ENCODE results near the gene POM121L2. TPM values are rescaled to one million over a fixed set of nuclear protein-coding genes. Genes with fewer than 3 reads are reported as not detected.

The POM121L2 gene
- polyA plus RNA-seq (2013, experiment 1 of 2; ENCODE audit: insufficient read length) = not detected
- polyA plus RNA-seq (2013, experiment 2 of 2; ENCODE audit: insufficient read length) = not detected

GRCh38 chr6:27312146-27312949, at the start of gene POM121L2:
Gene POM121L2, minus strand, starts transcription at chr6:27312273. Its CDS starts 103 bp downstream, at chr6:27312170.
- peak; percentile 32 for DNase-seq

GRCh38 chr6:27359231-27359630, 47.2 kb upstream of the POM121L2 start:
- DNase-seq = no peak

- no peak for DNase-seq
These were observed 46.7 kb upstream of the POM121L2 start for GRCh38 chr6:27358786-27359185.

GRCh38 chr6:27352850-27353249, 40.8 kb upstream of the POM121L2 start:
- DNase-seq = no peak

- no peak for DNase-seq
These were observed 22.1 kb upstream of the POM121L2 start for GRCh38 chr6:27334141-27334540.

GRCh38 chr6:27333642-27334040, 21.6 kb upstream of the POM121L2 start:
- DNase-seq = no peak

- DNase-seq = peak; percentile 61
These were observed 20.9 kb upstream of the POM121L2 start for GRCh38 chr6:27332692-27333641.

GRCh38 chr6:27327023-27327738, 15.1 kb upstream of the POM121L2 start:
- DNase-seq = no peak

GRCh38 chr6:27321901-27322300, 9.8 kb upstream of the POM121L2 start:
- DNase-seq = no peak

GRCh38 chr6:27321370-27321769, 9.3 kb upstream of the POM121L2 start:
- no peak for DNase-seq

GRCh38 chr6:27318973-27319372, 6.9 kb upstream of the POM121L2 start:
- DNase-seq = no peak

- no peak for DNase-seq
These were observed 2.0 kb upstream of the POM121L2 start for GRCh38 chr6:27314046-27314445.

- no peak for DNase-seq
These were observed 838 bp upstream of the POM121L2 start for GRCh38 chr6:27312950-27313271.

- no peak for DNase-seq
These were observed 297 bp downstream of the POM121L2 start for GRCh38 chr6:27311806-27312145.

- no peak for DNase-seq
These were observed 8.3 kb downstream of the POM121L2 start for GRCh38 chr6:27303613-27304272.

GRCh38 chr6:27297857-27298730, 14.0 kb downstream of the POM121L2 start:
- DNase-seq = peak; percentile 66

- DNase-seq = no peak
These were observed 14.6 kb downstream of the POM121L2 start for GRCh38 chr6:27297484-27297856.

- peak; percentile 45 for DNase-seq
These were observed 15.8 kb downstream of the POM121L2 start for GRCh38 chr6:27296106-27296783.

GRCh38 chr6:27295301-27296079, 16.6 kb downstream of the POM121L2 start:
- peak; percentile 82 for DNase-seq

GRCh38 chr6:27294409-27294808, 17.7 kb downstream of the POM121L2 start:
- DNase-seq = no peak

Measured in fibroblast of skin of scalp (primary cell).